HepG2 (cell line): Measurements from ENCODE around the gene WDR62. TPM values are rescaled to one million over a fixed set of nuclear protein-coding genes. Genes with fewer than 3 reads are reported as not detected.
A peak's percentile ranks its signal among the peaks of the same experiment; 100 is the strongest.

ENCODE experiments used
- AHR ChIP-seq: IDR thresholded peaks from 2 replicates; pipeline ENCODE4 v1.6.1; 2018; ENCODE audit warnings: missing genetic modification reagents, missing compliant biosample characterization
- CENPT ChIP-seq: sonication (generic); formaldehyde crosslinking; IDR thresholded peaks from 2 replicates; pipeline ENCODE4 v1.8.0; 2022; ENCODE audit warnings: low read depth, mild to moderate bottlenecking, moderate library complexity, missing genetic modification reagents
- EED ChIP-seq: sonication (generic); formaldehyde crosslinking; IDR thresholded peaks from 2 replicates; pipeline ENCODE4 v1.5.0; 2020; ENCODE audit warnings: mild to moderate bottlenecking, missing genetic modification reagents
- EHMT2 ChIP-seq: fragments of 200-600 bp; sonication (generic); IDR thresholded peaks from 2 replicates; pipeline ENCODE4 v1.7.0; 2017; ENCODE audit warnings: antibody characterized with exemption, low read depth, low read length, borderline replicate concordance
- KLF11 ChIP-seq: IDR thresholded peaks from 2 replicates; pipeline ENCODE4 v1.6.1; 2016; ENCODE audit warnings: missing compliant biosample characterization
- RBM22 ChIP-seq: fragments of 200-400 bp; formaldehyde crosslinking; optimal IDR thresholded peaks from 2 replicates; pipeline ENCODE3; 2017; ENCODE audit warnings: mild to moderate bottlenecking, low read length, moderate library complexity
- SP5 ChIP-seq: IDR thresholded peaks from 2 replicates; pipeline ENCODE4 v1.6.1; 2016; ENCODE audit warnings: low read depth, borderline replicate concordance
- ZBTB38 ChIP-seq: sonication (generic); formaldehyde crosslinking; IDR thresholded peaks from 2 replicates; pipeline ENCODE4 v1.5.1; 2020; ENCODE audit warnings: mild to moderate bottlenecking, missing genetic modification reagents
- ZNF234 ChIP-seq: sonication (generic); formaldehyde crosslinking; conservative IDR thresholded peaks from 2 replicates; pipeline ENCODE4 v1.5.1; 2020; ENCODE audit warnings: mild to moderate bottlenecking, missing genetic modification reagents
- ZNF839 ChIP-seq: sonication (generic); formaldehyde crosslinking; IDR thresholded peaks from 2 replicates; pipeline ENCODE4 v1.4.0; 2020; ENCODE audit warnings: missing genetic modification reagents, mild to moderate bottlenecking, borderline replicate concordance
- ZSCAN20 ChIP-seq: sonication (generic); formaldehyde crosslinking; IDR thresholded peaks from 2 replicates; pipeline ENCODE4 v1.4.0; 2020; ENCODE audit warnings: missing genetic modification reagents, mild to moderate bottlenecking, borderline replicate concordance
- polyA plus RNA-seq, 8 experiments: library from polyadenylated mRNA; depleted of rRNA in 3 of 8; stranded (reverse) in 7 of 8; unstranded in 1 of 8; fragments of >200 nt; fragmentation: Illumina TruSeq in 4 of 8; extraction: Trizol in 4 of 8; gene quantifications; 2 replicates each; pipeline versions ENCODE4 v1.2.1 to v1.2.3, GENCODE V29; 2011 to 2016; ENCODE audit warnings: low read depth in 4 of 8, missing spikeins in 1 of 8, mixed read lengths in 1 of 8; ENCODE audit not compliant: insufficient read depth in 1 of 8
- total RNA-seq, 5 experiments: library from RNA; depleted of rRNA; stranded (reverse); fragments of >200 nt; fragmentation: Illumina TruSeq; extraction: Trizol; gene quantifications; 2 replicates each; pipeline ENCODE4 v1.2.3, GENCODE V29; 2016; ENCODE audit warnings: low read depth in 1 of 5
- TF ChIP-seq, protein P1 (sequence below): sonication (generic); formaldehyde crosslinking; IDR thresholded peaks from 2 replicates; pipeline ENCODE4 v1.5.0; 2020; ENCODE audit warnings: missing genetic modification reagents
- TF ChIP-seq, protein P2 (sequence below): sonication (generic); formaldehyde crosslinking; IDR thresholded peaks from 2 replicates; pipeline ENCODE4 v1.4.0; 2020; ENCODE audit warnings: mild to moderate bottlenecking, missing genetic modification reagents, borderline replicate concordance
- TF ChIP-seq, protein P3 (sequence below): sonication (generic); formaldehyde crosslinking; IDR thresholded peaks from 2 replicates; pipeline ENCODE4 v1.4.0; 2020; ENCODE audit warnings: missing genetic modification reagents, borderline replicate concordance
- TF ChIP-seq, protein P4 (sequence below): sonication (generic); formaldehyde crosslinking; IDR thresholded peaks from 2 replicates; pipeline ENCODE4 v1.4.0; 2020; ENCODE audit warnings: missing genetic modification reagents, low read depth, mild to moderate bottlenecking, borderline replicate concordance

The WDR62 gene
- total and polyA plus RNA-seq, 2 of the 13 experiments (the other 11 are each of a cell fraction or from before 2014, with no cell fraction given), result 5.8 to 12.5 TPM

DNA sequence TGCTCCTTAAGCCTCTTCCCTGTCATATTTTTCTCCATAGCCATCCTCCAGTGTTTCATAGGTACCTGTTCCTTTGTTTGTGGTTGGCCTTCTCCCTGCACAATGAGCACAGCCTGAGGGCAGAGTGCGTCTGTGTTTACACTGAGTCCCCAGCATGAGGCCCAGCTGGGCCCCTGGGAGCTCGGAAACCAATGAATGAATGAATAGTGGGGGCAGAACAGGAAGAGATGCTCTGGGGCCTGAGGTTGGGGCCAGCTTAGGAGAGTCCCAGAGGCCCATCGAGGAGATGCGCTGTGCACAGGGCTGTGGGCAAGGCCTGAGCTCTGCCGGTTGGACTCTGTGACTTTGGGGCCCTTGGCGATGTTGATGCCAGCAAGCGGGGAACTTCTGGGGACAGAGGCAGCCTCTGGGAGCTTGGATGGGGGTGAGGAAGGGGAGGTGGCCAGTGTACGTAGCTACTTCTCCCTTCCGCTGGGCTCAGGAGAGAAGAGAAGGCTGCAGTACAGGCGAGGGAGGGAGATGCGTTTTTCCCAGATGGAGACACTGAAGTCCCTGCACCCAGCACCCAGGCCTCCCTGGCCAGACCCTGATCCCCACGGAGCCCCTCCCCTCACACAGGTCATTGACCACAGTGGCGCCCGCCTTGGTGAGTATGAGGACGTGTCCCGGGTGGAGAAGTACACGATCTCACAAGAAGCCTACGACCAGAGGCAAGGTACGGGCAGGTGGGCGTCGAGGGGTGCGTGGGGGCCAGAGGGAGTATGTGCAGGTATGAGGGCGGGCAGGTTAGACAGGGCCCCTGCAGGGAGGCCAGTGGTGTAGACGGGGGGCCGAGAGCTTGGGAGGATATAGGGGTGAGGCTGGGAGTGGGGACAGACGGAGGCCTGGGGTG, 65.6 kb downstream of the WDR62 start (continued):
- TF ChIP-seq, protein P1, sequence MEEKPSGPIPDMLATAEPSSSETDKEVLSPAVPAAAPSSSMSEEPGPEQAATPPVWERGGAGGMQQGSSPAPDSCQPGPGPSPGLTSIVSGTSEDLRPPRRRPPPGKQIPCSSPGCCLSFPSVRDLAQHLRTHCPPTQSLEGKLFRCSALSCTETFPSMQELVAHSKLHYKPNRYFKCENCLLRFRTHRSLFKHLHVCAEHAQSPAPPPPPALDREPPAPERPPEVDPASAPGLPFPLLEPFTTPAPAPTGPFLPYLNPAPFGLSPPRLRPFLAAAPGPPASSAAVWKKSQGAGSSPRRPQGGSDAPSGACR (CRISPR knock-in tag), result peak; percentile 86
- TF ChIP-seq CENPT (CRISPR knock-in tag) (0 out of 2 replicates have a peak, but pooled peaks have one; percentile 22), KLF11 (CRISPR knock-in tag) (peak; percentile 84; the same call in 1 of the 2 replicates), SP5 (CRISPR knock-in tag) (peak; percentile 36; the same call in 1 of the 2 replicates), AHR (CRISPR knock-in tag) (no peak; the same call in 1 of the 2 replicates), ZNF234 (CRISPR knock-in tag) (no peak), RBM22 (no peak), EED (CRISPR knock-in tag) (no peak), ZNF839 (no peak), ZSCAN20 (CRISPR knock-in tag) (no peak), EHMT2 (no peak), ZBTB38 (CRISPR knock-in tag) (0 out of 2 replicates have a peak, but pooled peaks have one; percentile 5)
- TF ChIP-seq, protein P2, sequence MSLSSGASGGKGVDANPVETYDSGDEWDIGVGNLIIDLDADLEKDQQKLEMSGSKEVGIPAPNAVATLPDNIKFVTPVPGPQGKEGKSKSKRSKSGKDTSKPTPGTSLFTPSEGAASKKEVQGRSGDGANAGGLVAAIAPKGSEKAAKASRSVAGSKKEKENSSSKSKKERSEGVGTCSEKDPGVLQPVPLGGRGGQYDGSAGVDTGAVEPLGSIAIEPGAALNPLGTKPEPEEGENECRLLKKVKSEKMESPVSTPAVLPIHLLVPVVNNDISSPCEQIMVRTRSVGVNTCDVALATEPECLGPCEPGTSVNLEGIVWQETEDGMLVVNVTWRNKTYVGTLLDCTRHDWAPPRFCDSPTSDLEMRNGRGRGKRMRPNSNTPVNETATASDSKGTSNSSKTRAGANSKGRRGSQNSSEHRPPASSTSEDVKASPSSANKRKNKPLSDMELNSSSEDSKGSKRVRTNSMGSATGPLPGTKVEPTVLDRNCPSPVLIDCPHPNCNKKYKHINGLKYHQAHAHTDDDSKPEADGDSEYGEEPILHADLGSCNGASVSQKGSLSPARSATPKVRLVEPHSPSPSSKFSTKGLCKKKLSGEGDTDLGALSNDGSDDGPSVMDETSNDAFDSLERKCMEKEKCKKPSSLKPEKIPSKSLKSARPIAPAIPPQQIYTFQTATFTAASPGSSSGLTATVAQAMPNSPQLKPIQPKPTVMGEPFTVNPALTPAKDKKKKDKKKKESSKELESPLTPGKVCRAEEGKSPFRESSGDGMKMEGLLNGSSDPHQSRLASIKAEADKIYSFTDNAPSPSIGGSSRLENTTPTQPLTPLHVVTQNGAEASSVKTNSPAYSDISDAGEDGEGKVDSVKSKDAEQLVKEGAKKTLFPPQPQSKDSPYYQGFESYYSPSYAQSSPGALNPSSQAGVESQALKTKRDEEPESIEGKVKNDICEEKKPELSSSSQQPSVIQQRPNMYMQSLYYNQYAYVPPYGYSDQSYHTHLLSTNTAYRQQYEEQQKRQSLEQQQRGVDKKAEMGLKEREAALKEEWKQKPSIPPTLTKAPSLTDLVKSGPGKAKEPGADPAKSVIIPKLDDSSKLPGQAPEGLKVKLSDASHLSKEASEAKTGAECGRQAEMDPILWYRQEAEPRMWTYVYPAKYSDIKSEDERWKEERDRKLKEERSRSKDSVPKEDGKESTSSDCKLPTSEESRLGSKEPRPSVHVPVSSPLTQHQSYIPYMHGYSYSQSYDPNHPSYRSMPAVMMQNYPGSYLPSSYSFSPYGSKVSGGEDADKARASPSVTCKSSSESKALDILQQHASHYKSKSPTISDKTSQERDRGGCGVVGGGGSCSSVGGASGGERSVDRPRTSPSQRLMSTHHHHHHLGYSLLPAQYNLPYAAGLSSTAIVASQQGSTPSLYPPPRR (CRISPR knock-in tag), result peak; percentile 85; the same call in 1 of the 2 replicates
- TF ChIP-seq, protein P3, sequence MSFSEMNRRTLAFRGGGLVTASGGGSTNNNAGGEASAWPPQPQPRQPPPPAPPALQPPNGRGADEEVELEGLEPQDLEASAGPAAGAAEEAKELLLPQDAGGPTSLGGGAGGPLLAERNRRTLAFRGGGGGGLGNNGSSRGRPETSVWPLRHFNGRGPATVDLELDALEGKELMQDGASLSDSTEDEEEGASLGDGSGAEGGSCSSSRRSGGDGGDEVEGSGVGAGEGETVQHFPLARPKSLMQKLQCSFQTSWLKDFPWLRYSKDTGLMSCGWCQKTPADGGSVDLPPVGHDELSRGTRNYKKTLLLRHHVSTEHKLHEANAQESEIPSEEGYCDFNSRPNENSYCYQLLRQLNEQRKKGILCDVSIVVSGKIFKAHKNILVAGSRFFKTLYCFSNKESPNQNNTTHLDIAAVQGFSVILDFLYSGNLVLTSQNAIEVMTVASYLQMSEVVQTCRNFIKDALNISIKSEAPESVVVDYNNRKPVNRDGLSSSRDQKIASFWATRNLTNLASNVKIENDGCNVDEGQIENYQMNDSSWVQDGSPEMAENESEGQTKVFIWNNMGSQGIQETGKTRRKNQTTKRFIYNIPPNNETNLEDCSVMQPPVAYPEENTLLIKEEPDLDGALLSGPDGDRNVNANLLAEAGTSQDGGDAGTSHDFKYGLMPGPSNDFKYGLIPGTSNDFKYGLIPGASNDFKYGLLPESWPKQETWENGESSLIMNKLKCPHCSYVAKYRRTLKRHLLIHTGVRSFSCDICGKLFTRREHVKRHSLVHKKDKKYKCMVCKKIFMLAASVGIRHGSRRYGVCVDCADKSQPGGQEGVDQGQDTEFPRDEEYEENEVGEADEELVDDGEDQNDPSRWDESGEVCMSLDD (CRISPR knock-in tag), result peak; percentile 67; the same call in 1 of the 2 replicates
- TF ChIP-seq, protein P4, sequence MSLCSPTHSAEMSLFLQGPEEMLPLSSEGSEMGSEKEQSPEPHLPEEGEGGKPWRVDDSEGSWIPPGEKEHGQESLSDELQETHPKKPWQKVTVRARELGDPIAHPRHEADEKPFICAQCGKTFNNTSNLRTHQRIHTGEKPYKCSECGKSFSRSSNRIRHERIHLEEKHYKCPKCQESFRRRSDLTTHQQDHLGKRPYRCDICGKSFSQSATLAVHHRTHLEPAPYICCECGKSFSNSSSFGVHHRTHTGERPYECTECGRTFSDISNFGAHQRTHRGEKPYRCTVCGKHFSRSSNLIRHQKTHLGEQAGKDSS (CRISPR knock-in tag), result peak; percentile 81; the same call in 1 of the 2 replicates
